GM10266 (cell line): Measurements from ENCODE around the gene ATF6B.

Experiments
- DNase-seq: peaks from one replicate; pipeline ENCODE4 v3.0.0; 2012; ENCODE audit errors: extremely low spot score
- TF ChIP-seq, protein P1 (sequence below): IDR thresholded peaks from 2 replicates; pipeline ENCODE4 v1.5.1; 2012; ENCODE audit warnings: mild to moderate bottlenecking, low read depth; ENCODE audit not compliant: control insufficient read depth, insufficient read depth; ENCODE audit errors: missing control alignments

The ATF6B gene

DNA sequence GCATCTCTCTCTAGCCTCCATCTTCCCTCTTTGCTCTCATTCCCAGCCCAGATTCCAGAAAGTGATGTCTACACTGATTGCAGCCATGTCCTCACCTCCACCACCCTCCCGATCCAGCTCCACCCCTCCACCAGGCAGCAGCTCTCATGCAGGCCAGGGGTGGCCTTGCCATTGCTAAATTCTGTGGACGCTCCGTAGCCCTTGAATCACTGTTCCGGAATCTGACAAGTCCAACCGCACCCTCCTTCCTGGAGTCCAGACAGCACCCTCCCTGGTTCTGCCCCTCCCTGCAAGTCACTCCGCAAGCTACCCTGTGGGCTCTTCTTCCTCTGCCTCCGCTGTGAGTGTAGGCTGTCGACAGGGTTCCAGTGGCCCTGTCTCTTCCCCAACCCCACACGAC is 45.1 kb downstream of the ATF6B start:
- TF ChIP-seq, protein P1, sequence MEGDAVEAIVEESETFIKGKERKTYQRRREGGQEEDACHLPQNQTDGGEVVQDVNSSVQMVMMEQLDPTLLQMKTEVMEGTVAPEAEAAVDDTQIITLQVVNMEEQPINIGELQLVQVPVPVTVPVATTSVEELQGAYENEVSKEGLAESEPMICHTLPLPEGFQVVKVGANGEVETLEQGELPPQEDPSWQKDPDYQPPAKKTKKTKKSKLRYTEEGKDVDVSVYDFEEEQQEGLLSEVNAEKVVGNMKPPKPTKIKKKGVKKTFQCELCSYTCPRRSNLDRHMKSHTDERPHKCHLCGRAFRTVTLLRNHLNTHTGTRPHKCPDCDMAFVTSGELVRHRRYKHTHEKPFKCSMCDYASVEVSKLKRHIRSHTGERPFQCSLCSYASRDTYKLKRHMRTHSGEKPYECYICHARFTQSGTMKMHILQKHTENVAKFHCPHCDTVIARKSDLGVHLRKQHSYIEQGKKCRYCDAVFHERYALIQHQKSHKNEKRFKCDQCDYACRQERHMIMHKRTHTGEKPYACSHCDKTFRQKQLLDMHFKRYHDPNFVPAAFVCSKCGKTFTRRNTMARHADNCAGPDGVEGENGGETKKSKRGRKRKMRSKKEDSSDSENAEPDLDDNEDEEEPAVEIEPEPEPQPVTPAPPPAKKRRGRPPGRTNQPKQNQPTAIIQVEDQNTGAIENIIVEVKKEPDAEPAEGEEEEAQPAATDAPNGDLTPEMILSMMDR = no peak
- no peak for DNase-seq

DNA sequence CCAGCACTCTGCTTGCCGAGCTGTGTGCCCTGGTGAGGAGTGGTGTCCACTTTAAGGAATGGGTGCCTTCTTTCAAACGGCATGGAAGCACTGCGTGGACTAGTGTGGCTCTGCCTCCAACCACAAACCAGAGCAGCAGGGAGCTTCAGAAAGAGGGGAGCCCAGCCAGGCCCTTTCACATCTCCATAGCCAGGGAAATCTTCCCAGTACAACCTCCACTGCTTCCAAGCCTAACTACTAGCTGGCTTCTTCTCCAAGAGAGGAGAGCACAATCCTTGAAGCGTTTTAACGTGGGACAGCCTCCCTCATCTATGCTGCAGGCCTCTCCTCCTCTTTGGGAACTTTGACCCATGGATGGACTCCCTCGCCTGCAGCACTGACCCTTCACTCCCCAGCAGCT is 45.6 kb downstream of the ATF6B start:
- no peak for DNase-seq
- TF ChIP-seq, protein P1 = no peak

DNA sequence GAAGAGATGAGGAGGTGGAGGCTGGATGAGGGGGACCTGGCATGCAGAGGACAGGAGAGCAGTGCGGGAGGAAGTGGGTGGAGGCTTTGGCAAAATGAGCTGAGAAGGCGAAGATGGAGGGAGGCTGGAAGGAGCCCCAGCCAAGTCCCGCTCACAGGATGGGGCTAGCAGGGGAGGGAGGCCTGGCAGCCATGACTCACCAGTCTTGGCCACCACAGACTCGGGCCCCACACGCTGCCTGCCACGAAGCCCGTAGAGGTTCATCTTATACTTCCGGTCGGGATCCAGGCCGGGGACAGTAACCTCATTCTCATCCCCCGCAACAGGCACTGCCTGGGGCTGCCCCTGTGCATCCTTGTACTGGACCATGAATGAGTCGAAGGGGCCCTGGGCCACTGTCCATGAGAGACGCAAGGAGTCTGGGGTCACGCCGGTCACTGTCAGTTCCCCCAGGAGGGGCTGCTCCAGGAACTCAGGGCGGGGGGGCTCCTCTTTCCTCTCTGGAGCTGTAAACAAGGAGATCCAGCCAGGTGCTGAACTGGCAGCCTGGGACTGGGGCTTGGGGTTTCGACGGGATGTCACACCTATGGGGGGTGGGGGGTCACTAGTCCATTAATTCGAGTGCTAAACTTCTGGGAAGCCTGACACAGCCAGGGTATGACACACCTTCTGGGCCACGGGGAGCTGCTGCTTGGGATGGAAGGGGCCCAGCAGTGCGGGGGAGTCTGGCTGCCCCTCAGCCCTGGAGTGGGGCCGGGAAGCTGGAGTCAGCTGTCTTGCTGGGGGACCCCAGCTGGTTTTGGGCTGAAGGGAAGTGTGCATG is 46.7 kb downstream of the ATF6B start:
- TF ChIP-seq, protein P1 = no peak
- no peak for DNase-seq

DNA sequence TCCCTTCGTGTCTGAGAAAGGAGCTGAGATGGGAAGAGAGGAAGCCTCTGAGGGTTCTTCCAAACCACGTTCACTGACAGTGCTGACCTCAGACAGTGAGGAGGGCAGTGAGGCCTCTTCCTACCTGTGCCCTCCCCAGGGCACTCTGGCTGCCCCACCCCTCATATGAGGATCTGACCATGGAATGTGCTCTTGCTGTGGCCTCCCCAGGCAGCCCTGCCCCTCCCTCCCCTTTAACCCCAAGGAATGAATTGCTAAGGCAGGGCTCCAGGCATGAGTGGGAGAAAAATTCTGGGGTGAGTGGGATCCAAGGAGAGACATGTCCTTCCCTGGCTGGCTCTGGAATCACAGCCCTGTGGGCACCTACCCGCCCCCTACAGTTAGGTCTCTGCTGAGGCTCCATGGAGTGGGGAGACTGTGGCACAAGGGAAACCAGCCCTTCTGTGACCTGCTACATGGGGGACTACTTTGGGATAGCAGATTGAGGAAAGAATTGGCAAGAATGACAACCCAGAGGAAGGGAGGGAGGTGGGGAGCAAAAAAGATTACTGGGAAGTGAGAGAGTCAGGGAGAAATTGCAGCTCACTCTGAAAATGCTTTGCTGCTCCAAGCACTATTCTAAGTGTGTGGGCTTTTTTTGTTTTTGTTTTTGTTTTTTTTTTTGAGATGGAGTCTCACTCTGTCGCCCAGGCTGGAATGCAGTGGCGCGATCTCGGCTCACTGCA is 48.3 kb downstream of the ATF6B start:
- TF ChIP-seq, protein P1 = no peak
- DNase-seq = no peak

DNA sequence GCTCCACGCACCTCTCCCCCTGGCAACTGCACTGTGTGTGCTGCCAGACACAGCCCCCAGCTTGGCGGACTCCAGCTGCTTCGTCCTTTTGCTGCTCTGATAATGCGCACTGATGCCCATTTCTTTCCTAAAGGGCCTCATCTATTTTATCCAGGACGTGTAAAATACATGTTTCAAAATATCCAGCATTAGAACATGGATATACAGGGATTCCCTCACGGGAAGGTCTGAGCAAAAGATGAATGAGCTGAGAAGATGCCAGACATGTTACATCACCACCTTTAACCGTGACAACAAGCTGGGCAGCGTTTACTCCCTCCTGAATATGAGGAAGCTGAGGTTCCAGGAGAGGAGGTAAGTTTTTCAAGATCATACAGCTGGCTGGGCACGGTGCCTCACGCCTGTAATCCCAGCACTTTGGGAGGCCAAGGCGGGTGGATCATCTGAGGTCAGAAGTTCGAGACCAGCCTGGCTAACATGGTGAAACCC is 51.7 kb downstream of the ATF6B start:
- no peak for DNase-seq
- TF ChIP-seq, protein P1 = no peak

DNA sequence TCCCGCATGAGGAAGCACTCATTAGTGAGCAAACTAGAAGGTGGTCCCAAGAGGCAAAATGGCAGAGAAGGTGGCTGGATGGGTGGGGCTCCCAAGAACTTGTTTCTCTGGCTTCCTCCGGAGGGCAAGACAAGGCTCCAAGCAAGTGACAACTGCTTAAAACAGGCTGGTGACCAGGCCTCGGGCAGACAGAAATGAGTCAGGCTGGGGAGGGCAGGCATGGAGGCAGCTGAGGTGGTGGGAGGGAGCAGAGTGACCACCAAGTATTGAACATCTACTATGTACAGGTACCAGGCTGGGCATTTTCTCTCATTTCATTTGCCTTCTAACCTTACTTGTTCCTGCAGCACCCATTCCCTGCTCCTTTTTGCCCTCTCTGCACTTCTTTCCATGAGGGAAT is 52.3 kb downstream of the ATF6B start:
- TF ChIP-seq, protein P1 = no peak

More for the DNA sequence above, 52.3 kb downstream of the ATF6B start:
- DNase-seq = no peak
